PC-9 (cell line): ENCODE data around the gene SDK1. TPM values are rescaled to one million over a fixed set of nuclear protein-coding genes. Genes with fewer than 3 reads are reported as not detected.

ENCODE experiments used
- BruUV-seq: library from RNA; stranded (reverse); fragments of 400-500 nt; replicated peaks from 2 replicates; lab custom pipeline; 2021; lab: Mats Ljungman, UMichigan
- CTCF ChIA-PET: fragments of 300-600 bp; sonication (Branson Sonifier 250); formaldehyde crosslinking; loops from one replicate; lab custom pipeline; 2022; ENCODE audit warnings: antibody characterized with exemption; lab: Charles Lee
- POLR2A ChIA-PET: fragments of 300-600 bp; sonication (Branson Sonifier 250); formaldehyde crosslinking; loops from one replicate; lab custom pipeline; 2022; ENCODE audit warnings: antibody characterized with exemption; ENCODE audit not compliant: unreplicated experiment; lab: Charles Lee
- DNase-seq, 2 experiments: peaks; one replicate each; pipeline versions ENCODE4 v3.0.0 to v3.0.0-alpha.2; 2015 to 2022; ENCODE audit warnings: mixed read lengths in 1 of 2
- H2AFZ ChIP-seq: fragments of 200-600 bp; sonication (generic); 2 replicates; pipeline ENCODE4 v1.8.1; 2017; ENCODE audit warnings: antibody characterized with exemption
- H3F3A ChIP-seq: fragments of 200-600 bp; sonication (generic); 2 replicates; pipeline ENCODE4 v1.8.1; 2017; ENCODE audit warnings: antibody characterized with exemption, mild to moderate bottlenecking, low read depth; ENCODE audit not compliant: insufficient read depth
- H3K27ac ChIP-seq: fragments of 200-600 bp; sonication (generic); 2 replicates; pipeline ENCODE4 v1.6.1; 2016; ENCODE audit warnings: mixed run types
- H3K27me3 ChIP-seq: fragments of 200-600 bp; sonication (generic); 2 replicates; pipeline ENCODE4 v1.6.1; 2016; ENCODE audit warnings: low read depth, mixed run types; ENCODE audit not compliant: insufficient read depth
- H3K36me3 ChIP-seq: fragments of 200-600 bp; sonication (generic); 2 replicates; pipeline ENCODE4 v1.6.1; 2016; ENCODE audit warnings: low read depth, mixed run types
- H3K4me1 ChIP-seq: fragments of 200-600 bp; sonication (generic); replicated peaks from 2 replicates; pipeline ENCODE4 v1.6.1; 2016; ENCODE audit warnings: mixed run types; ENCODE audit not compliant: insufficient read depth
- H3K4me2 ChIP-seq: fragments of 200-600 bp; sonication (generic); 2 replicates; pipeline ENCODE4 v1.6.1; 2017; ENCODE audit warnings: mixed run types
- H3K4me3 ChIP-seq: fragments of 200-600 bp; sonication (generic); 2 replicates; pipeline ENCODE4 v1.6.1; 2016; ENCODE audit warnings: mixed run types
- H3K79me2 ChIP-seq: fragments of 200-600 bp; sonication (generic); 2 replicates; pipeline ENCODE4 v1.6.1; 2017; ENCODE audit warnings: low read depth, mixed run types
- H3K9me2 ChIP-seq: fragments of 200-600 bp; sonication (generic); 2 replicates; pipeline ENCODE4 v1.8.1; 2017; ENCODE audit warnings: mild to moderate bottlenecking; ENCODE audit not compliant: insufficient read depth
- H3K9me3 ChIP-seq: fragments of 200-600 bp; sonication (generic); 2 replicates; pipeline ENCODE4 v1.8.1; 2016; ENCODE audit warnings: low read depth; ENCODE audit not compliant: insufficient read depth
- H4K20me1 ChIP-seq: fragments of 200-600 bp; sonication (generic); 2 replicates; pipeline ENCODE4 v1.8.1; 2017; ENCODE audit not compliant: insufficient read depth
- CTCF ChIP-seq: fragments of 200-600 bp; sonication (generic); conservative IDR thresholded peaks from 2 replicates; pipeline ENCODE4 v1.6.1; 2017; ENCODE audit warnings: mixed run types, antibody characterized with exemption, mild to moderate bottlenecking, moderate library complexity
- EZH2 ChIP-seq: fragments of 200-600 bp; sonication (generic); IDR thresholded peaks from 2 replicates; pipeline ENCODE4 v1.8.0; 2017; ENCODE audit warnings: antibody characterized with exemption, low read depth
- intact Hi-C: fragments of 100-400 bp; cut with micrococcal nuclease; formaldehyde crosslinking; loops from one replicate; pipeline ENCODE4 v1.10.0; 2022; ENCODE audit not compliant: unreplicated experiment
- total RNA-seq: library from RNA; stranded (reverse); gene quantifications from 2 replicates; pipeline ENCODE4 v1.2.3, GENCODE V29; 2021

SDK1 gene
- total RNA-seq, 1 experiment from 2014 or later: not detected

GRCh38 chr7:3722396-3722922 is 421.4 kb downstream of the SDK1 start:
- no peaks in the 10 kb centered on the region for H3K4me1 ChIP-seq
- no peak overlapping the region for H3K4me2 ChIP-seq
- POLR2A ChIA-PET: no interaction called here
- TF ChIP-seq EZH2 (no peak), CTCF (no peak)
- H3F3A ChIP-seq: no peaks in the 10 kb centered on the region
- no peak overlapping the region for H3K4me3 ChIP-seq
- CTCF ChIA-PET: no interaction called here
- peaks cover 31% of the 10 kb centered on the region for H3K27me3 ChIP-seq
- H3K9me3 ChIP-seq: no peaks in the 10 kb centered on the region
- BruUV-seq: no TSS peak
- H4K20me1 ChIP-seq: no peaks in the 10 kb centered on the region
- H2AFZ ChIP-seq: no peak overlapping the region
- H3K27ac ChIP-seq: no peak overlapping the region
- H3K79me2 ChIP-seq: no peaks in the 10 kb centered on the region
- intact Hi-C loops: no loop called here
- no peaks in the 10 kb centered on the region for H3K9me2 ChIP-seq
- no peaks in the 10 kb centered on the region for H3K36me3 ChIP-seq
- DNase-seq: no peak

GRCh38 chr7:3725155-3726059 is 424.4 kb downstream of the SDK1 start:
- Histone ChIP-seq H3K36me3 (no peaks in the 10 kb centered on the region), H3K27me3 (peaks cover 50% of the 10 kb centered on the region), H3K79me2 (no peaks in the 10 kb centered on the region), H3K4me2 (no peak overlapping the region), H3K9me3 (no peaks in the 10 kb centered on the region), H3K27ac (no peak overlapping the region), H3K4me3 (no peak overlapping the region), H3F3A (no peaks in the 10 kb centered on the region), H3K9me2 (no peaks in the 10 kb centered on the region), H4K20me1 (no peaks in the 10 kb centered on the region), H3K4me1 (no peaks in the 10 kb centered on the region), H2AFZ (no peak overlapping the region)
- DNase-seq: no peak
- intact Hi-C loops: no loop called here
- TF ChIP-seq CTCF: no peak
- no peak for TF ChIP-seq EZH2
- ChIA-PET CTCF (no interaction called here), POLR2A (no interaction called here)
- no TSS peak for BruUV-seq

- TF ChIP-seq EZH2: no peak
- no peak for TF ChIP-seq CTCF
- BruUV-seq: no TSS peak
- no peaks in the 10 kb centered on the region for H3K79me2 ChIP-seq
- H3K9me3 ChIP-seq: no peaks in the 10 kb centered on the region
- no peaks in the 10 kb centered on the region for H3F3A ChIP-seq
- H3K27ac ChIP-seq: no peak overlapping the region
- CTCF ChIA-PET: no interaction called here
- H2AFZ ChIP-seq: no peak overlapping the region
- H3K9me2 ChIP-seq: no peaks in the 10 kb centered on the region
- POLR2A ChIA-PET: no interaction called here
- no peaks in the 10 kb centered on the region for H4K20me1 ChIP-seq
- H3K27me3 ChIP-seq: peaks cover 77% of the 10 kb centered on the region
- intact Hi-C loops: no loop called here
- DNase-seq: no peak
- H3K4me2 ChIP-seq: no peak overlapping the region
- no peaks in the 10 kb centered on the region for H3K4me1 ChIP-seq
- no peak overlapping the region for H3K4me3 ChIP-seq
- no peaks in the 10 kb centered on the region for H3K36me3 ChIP-seq
Observed at GRCh38 chr7:3730276-3730675, 429.2 kb downstream of the SDK1 start.
